HG02798 (cell line): ENCODE results near the gene ANKH.

Experiments used
- ATAC-seq: cut with Tn5 transposase; IDR thresholded peaks from one replicate; pipeline ENCODE4 v1.9.1; 2021; ENCODE audit warnings: mild to moderate bottlenecking; ENCODE audit not compliant: unreplicated experiment, poor library complexity

Gene ANKH

GRCh38 chr5:14674983-14675854 is 196.4 kb downstream of the ANKH start:
- peak; percentile 8 for ATAC-seq

GRCh38 chr5:14673443-14673842 is 198.1 kb downstream of the ANKH start:
- no peak for ATAC-seq

DNA sequence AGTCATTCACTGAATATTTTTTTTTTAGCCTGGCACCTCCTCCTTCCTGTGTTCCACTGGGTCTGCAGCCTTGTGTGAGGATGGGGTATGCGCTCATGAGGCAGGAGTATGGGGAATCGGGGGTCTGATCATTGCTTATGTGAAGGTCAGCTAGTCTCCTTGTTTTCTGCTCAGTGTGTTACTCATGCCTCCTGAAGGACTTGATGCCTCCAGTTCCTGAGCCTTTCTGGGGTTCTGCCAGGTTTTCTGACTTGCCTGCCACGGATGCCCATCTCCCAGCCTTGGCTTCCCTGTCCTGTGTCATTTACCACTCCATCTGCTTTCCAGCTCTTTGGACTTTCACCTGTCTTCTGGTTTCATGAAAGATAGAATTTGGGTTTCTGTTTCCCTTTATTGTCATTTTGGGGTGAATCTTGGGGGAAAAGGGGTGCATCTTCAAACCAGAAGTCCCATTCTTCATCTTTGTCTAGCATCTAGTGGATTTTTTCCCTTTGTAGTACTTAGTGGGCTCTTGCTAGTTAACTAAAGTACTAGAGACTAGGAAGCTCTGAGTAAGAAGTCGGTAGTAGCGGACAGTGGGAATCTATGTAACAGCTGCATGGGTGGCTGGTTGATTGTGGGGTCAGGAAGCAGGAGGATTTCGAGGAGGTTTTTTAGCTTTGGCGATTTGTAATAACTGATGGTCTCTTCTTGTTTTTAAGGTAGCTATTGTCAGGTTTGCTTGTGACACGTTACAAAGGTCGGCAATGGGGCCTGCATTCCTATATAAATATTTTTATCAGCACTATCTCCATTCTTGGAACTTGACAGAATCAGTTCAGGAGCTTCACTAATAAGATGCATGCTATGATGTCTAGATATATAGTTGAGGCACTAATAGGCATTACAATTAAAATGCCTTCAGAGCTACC is 198.8 kb downstream of the ANKH start:
- no peak for ATAC-seq

- ATAC-seq = no peak
Observed at GRCh38 chr5:14672082-14672481, 199.5 kb downstream of the ANKH start.

DNA sequence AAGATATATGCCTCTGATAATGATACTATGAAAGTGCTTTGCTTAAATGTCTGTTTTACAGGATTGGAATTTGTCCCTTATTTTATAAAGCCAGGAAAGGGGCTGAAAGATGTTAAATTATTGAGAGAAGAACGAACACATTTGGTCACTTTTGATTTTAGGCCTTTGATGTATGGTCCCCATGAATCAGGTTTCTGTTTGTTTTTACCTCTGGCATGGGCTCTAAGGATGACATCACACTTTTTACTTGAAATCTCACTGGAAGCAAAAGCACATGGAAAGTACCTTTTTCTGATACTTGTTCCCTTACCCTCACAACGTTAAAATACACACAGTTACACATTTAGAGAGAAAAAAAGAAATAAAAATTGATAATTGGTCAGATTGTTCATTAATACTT is 200.2 kb downstream of the ANKH start:
- no peak for ATAC-seq

GRCh38 chr5:14669975-14670374 is 201.6 kb downstream of the ANKH start:
- no peak for ATAC-seq

- no peak for ATAC-seq
Observed at GRCh38 chr5:14669415-14669814, 202.2 kb downstream of the ANKH start.

DNA sequence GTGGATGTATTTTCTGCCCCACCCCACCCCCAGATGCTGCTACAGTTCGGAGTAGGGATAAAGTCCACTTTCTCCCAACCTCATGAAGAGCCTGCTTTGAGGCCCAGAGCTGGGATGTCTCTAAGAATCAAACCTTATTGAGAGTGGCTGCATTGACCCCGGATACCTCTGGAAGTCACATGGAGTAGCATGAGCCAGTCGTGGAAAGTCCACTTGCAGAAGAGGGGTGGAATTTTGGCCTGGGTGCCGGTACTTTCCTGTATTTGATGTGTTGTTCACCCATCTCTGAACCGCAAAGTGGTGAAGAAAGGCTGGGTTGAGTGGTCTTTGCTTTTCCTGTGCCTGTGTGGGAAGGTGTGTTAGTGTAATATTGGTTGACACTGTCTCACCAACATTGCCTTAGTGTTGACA is 203.4 kb downstream of the ANKH start:
- no peak for ATAC-seq

DNA sequence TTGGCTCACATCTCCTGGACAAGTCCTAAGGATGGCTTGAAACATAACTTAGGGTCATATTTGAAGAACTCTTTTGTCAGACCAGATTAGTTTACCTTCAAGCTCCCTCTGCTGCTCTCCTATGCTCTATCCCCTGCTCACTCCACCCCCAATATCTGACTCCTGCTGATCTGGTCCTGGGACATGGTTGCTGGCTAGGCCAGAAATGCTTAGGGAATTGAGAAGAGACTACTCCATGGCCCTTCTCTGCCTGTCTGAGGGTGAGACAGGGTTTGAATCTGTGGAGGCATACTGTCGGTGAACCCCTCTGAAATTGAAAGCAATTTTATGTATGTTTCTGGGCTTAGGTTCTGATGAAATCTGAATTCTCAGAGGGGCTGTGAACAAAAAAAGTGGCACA is 203.8 kb downstream of the ANKH start:
- ATAC-seq = no peak

DNA sequence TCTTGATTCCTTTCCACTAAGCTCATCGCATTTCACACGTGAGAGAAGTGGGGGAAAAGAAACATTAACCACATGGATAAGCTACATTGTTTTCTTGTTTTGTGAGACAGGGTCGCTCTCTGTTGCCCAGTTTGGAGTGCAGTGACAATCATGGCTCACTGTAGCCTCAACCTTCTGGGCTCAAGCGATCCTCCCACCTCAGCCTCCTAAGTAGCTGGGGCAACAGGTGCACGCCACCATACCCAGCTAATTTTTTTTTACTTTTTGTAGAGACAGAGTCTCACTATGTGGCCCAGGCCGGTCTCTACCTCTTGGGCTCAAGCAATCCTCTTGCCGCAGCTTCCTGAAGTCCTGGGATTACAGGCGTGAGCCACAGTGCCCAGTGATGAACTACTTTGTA is 204.3 kb downstream of the ANKH start:
- no peak for ATAC-seq

DNA sequence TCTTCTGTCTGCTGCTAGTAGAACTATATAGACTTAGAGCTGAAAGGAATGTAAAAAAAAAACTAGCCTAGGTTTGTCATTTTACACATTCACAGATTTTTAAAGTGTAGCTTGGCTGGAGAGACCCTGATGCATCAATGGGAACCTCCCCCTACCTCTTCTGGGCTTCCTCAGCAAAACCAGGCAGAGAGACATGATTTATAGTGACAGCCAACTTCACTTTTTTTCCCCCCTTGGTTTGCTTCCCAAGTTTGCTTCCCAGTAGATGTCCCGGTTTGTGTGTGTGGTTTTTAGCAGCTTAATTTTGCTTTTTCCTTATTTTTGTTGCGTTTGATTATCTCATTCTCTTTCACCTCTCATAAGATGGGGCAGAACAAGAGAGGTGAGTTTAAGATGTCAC is 205.2 kb downstream of the ANKH start:
- ATAC-seq = no peak

DNA sequence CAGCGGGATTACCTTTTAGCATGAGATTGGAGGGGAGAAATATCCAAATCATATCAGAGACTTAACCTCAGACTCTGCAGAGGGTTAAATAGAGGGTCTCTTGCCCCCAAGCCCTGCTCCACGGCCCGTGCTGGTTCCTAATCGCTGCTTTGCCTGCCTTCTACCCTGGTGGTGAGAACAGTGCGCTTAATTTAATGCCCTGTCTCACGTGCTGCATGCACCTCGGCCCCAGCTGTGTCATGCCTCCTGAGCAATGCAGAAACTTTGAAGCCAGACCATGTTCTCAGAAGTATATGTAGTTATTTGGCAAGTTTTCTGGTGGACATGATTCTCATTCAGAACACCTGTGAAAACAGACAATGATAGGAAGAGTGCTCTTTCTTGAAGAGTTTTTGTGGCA is 205.6 kb downstream of the ANKH start:
- peak; percentile 41 for ATAC-seq

DNA sequence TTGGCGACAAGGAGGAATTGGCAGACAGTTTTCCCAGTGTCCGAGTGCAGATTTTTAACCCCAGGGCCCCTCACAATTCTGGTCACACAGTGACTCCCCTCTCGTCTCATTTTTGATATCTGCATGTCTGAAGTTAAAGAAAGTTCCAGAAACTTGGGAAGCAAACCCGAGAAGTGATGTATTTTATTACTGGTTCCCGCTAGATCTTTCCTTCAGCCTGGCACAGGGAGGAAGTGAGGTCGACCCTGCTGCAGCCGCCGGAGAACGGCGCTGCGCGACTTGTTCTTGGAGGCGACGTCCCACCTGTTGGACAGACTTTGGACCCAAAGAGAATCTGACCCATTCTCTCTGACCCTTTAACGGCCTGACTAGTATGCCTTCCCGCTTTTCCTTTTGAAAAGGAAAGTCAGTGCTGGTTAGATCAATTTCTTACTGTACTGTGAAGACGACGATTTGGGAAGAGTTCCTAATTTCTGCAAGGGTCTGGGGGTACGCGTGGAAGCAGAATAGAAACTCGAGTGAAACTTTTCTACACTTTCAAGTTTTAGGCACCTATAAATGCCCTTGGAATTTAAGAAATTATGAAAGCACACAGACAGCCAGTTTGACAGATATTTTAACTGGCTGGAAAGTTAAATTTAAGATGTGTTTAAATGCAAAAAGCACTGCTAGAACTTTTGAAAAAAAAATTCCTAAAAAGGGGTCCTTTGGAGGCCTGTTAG is 206.3 kb downstream of the ANKH start:
- ATAC-seq = no peak

DNA sequence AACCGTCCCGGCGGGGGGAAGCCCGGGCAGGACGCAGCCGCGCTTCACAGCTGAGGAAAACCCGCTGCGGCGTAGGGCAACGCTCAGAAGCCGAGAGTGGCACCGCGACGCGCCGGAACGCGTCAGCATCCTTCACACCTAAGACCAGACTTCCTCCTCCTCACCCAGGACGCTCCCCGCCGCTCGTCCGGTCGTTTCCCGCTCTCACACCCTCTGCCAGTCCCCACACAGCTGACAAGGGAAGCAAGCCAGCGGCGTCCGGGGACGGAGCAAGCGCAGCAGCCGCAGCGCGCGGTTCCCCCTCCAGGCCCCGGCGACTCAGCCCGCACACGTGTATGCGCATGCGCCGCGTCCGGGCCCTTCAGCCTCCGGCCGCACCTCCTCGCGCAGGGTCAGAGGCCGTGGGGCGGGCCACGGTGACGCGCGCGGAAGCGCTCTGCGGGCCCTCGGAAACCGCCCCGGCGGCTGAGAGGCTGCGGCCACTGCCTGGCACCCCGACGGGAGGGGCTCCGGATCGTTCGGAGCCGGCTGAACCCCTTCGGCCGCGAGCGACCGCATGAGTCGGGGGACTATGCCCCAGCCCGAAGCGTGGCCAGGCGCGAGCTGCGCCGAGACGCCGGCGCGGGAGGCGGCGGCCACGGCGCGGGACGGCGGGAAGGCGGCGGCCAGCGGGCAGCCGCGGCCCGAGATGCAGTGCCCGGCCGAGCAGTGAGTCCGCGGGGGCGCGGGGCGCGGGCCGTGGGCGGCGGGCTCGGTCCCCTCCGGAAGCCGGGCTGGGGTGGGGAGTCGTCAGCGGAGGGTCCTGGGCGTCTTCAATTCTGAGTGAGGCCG is 207.1 kb downstream of the ANKH start, which contains the start of gene OTULIN:
Gene OTULIN, plus strand, starts transcription at position 449 of the 831 bp plus-strand sequence. Its CDS starts 108 bp downstream, at position 557.
- ATAC-seq = peak; percentile 76

DNA sequence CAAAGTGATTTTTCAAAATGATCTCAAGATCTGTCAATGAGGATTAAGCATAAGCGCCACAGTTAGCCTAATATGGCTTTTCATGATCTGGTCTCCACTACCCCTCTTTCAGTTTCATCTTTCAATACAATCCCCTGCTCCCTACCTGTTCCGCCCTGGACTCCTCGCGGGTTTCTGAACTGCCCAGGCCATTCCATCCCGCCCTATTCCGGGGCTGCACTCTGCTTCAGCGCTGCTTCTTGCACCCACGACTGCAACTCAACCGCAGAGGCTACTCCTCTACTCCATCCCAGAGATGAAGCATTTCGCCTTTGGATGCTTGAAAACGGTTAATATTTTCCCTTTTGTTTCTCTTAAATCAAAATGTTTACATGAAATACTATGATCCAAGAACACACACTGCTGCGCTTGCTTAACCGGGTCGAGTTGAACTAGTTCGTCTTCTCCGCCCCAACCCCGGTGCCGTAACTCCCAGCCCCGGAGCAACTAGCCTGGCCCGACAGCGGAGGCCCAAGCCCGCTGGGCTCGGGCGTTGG is 207.8 kb downstream of the ANKH start:
- ATAC-seq = peak; percentile 16

- ATAC-seq = no peak
Observed at GRCh38 chr5:14662721-14663260, 208.8 kb downstream of the ANKH start.

DNA sequence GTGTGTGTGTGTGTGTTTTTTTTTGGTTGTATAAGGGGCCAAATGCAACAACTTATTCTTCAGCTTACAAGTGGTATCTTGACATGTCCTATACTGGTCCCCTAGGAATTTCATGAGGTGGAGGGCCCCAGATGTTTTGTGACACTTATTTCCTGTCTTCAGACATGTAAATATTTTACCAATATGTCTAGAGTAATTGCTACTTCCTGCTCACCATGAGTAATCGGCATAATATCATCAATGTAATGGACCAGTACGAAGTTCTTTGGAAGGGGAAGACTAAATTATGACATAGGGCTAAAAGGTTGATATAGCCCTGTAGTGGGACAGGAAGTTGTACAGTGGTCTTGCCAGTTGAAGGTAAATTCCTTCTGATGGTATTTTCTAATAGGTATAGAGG is 210.7 kb downstream of the ANKH start:
- ATAC-seq = no peak

DNA sequence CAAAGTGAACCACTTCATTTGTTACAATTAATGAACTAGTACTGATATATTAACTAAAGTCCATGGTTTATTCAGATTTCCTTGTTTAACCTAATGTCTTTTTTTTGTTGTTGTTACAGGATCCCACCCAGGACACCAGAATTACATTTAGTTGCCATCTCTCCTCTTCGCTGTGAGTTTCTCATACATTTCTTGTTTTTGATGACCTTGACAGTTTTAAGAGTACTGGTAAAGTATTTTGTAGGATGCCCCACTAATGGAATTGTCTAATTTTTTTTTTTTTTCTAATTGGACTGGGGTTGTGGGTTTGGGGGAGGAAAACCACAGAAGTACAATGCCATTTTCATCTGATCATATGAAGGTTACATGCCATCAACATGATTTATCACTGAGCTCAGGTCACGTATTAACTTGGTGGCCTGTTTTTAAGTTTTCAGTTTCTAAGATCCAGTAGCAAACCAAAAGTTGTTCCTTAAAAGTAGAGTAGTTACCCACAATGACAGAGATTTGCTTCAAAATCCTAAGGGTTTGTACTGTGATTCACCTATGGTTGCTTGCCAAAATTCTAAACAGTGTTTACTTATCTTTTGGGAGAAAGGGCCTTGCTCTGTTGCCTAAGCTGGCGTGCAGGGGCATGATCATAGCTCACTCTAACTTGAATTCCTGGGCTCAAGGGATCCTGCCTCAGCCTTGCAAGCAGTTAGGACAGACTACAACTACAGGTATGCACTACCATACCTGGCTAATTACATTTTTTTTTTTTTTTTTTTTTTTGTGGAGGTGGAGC is 211.6 kb downstream of the ANKH start:
- no peak for ATAC-seq
